ENCODE data around the gene SUGCT.
"Not testable (repeated sequence)": the region's sequence is repeated elsewhere in the genome, so short reads cannot be mapped to it uniquely, and the experiment has no call there.

SUGCT gene

GRCh38 chr7:40141916-40142315 lies 7.1 kb downstream of the SUGCT start:
- not testable (repeated sequence) for DNase-seq

DNA sequence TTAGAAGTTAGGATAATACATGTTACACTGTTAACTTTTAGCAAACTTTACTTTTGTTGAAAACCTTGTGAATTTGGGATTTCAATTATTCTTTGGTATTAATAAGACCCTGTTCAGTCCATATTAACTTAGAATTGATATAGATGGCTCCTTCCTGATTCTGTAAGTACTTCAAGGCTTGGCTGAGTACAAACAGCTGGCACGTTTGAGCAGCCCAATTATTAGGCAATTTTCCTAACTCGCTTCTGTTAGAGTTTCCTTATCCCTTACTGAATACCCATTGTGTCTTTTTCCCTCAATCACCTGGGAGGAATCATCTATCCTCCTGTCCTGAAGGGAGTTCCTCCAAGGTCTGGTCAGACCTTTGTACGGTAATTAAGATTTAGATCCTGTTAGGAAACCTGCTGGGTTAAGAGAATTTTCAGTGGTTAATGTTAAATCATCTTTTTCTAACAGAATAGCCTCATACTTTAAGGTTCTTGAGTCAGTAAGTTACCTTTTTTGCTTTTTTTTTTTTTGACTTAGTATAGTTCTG lies 10.9 kb downstream of the SUGCT start:
- not testable (repeated sequence) for DNase-seq

DNA sequence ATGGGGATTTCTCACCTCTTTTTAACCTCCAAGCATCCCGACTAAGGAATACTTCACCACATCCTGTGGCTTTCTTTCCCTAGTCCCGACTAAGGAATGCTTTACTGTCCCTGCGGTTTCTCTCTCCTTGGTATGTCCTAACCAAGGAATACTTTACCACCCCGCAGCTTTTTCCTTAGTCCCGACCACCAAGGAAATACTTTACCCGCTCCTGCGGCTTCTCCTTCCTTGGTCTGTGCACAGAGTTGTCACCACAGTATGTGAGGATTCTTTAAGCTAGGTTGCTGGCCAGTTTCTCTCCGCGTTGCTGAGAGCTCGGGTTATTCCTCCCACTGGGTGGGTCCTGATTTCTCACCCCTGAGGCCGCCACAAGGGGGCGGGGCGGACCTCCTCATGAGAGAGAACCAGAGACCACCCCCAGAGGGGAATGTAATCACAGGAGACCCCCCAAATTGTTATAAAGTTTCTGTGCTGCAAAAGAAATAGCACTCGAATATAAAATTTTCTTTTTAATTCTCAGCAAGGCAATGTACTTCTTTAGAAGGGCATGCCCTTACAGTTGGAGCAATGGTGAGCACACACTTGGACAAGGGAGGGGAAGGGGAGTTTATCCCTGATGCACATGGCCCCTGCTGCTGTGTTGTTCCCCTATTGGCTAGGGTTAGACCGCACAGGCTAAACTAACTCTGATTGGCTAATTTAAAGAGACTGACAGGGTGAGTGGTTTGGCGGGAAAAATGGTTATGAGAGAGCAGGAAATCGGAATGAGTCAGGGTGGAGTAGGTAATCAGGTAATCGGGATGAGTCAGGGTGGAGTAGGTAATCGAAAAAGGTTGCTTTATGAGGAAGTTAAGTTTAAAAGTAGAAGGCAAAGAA lies 12.8 kb downstream of the SUGCT start:
- DNase-seq, result no peak

GRCh38 chr7:40148247-40148580 lies 13.4 kb downstream of the SUGCT start:
- not testable (repeated sequence) for DNase-seq

DNA sequence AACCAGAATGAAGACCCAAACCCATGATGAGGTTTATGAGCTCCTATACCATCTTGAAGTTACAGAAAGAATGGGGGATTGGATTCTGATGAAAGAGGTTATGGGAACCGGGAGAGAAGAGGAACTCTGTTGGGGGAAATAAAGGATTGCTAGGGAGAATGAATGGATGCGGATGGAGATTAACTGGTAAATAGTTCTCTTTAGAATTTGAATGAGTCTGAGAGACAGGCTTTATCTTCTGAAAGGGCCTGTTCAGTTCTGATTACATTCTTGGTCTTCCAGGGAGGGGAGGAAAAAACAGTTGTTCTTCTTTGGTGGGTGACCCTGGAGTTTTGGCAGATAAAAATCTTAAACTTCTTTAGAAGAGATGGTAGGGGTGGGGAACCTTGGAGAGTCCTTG lies 13.9 kb downstream of the SUGCT start:
- DNase-seq, result no peak

DNA sequence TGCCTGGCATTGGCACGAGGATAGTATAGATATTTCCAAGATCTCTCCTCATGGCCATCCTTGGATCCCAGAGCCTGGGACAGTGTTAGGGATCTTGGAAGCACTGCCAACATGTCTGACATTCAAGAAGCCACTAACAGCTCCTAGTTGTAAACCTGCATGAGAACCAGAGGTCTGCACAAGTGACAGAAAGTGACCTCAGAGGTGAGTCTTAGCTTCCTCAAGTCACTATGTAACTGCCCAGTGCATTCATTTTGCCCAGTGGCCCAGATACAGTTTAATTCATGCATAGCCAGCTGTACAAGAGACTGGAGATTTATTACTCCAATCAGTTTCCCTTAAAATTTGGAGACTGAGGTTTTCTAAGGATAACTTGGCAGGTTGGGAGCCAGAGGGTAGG lies 16.7 kb downstream of the SUGCT start:
- DNase-seq, result no peak

DNA sequence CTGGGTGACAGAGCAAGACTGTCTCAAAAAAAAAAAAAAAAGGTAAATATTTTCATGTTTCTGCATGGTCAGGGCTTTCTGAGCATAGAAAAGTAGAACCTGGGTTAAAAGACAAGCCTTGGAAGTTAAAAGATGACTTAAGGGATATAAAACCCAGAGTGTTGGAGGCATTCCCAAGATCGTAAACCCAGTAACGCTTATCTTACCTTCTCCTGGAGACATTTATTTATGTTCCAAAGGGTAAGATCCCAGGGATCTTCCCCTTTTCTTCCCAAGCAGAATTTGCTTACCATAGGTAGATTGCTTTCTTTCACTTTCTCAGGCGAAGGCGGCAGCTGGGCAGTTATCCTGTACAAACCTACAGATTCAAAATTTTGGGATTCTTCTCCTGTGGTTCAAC lies 22.2 kb downstream of the SUGCT start:
- no peak for DNase-seq

DNA sequence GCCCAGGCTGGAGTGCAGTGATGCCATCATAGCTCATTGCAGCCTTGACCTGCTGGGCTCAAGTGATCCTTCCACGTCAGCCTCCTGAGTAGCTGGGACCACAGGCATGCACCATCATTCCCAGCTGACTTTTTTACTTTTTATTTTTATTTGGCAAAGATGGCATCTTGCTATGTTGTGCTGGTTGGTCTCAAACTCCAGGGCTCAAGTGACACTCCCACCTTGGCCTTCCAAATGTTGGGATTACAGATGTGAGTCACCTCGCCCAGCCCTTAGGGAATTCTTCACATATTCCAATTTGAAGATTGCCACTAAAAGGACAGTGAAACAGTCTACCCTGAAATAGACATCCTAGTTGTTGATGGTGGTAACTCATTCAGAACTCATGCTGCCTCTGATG lies 27.7 kb downstream of the SUGCT start:
- DNase-seq, result no peak

GRCh38 chr7:40165216-40165615 lies 30.4 kb downstream of the SUGCT start:
- DNase-seq, result no peak

DNA sequence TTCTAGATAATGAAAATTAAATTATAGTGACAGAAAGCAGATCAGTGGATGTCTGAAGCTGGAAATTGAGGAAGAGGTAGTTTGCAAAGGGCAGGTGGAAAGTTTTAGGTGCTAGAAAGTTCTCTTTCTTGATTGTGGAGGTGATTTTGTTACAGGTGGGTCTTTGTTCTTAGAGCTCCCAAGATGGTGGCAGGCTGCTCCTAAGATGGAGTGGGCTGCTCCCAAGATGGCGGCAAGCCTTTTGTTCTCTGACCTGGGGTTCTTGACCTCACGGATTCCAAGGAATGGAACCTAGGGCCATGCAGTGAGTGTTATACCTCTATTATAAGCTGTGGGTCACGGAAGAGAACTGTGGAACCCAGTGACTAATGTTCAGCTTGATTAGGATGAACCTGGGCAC lies 32.5 kb downstream of the SUGCT start:
- no peak for DNase-seq

- DNase-seq, result not testable (repeated sequence)
Measured at GRCh38 chr7:40168266-40168665, 33.5 kb downstream of the SUGCT start.

DNA sequence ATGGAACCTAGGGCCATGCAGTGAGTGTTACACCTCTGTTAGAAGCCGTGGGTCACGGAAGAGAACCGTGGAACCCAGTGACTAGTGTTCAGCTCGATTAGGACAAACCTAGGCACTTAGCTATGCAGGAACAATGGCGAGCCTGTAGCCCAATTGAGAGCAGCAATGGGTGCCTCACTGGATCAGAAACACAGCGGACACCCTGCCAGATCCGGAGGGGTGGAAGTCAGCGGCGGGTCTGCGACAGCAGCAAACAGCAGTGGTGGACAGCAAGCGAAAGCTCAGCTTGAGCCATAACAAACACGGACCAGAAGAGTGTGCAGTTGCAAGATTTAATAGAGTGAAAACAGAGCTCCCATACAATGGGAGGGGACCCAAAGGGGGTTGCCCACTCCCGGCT lies 38.3 kb downstream of the SUGCT start:
- DNase-seq, result not testable (repeated sequence)

GRCh38 chr7:40175256-40175655 lies 40.5 kb downstream of the SUGCT start:
- not testable (repeated sequence) for DNase-seq

DNA sequence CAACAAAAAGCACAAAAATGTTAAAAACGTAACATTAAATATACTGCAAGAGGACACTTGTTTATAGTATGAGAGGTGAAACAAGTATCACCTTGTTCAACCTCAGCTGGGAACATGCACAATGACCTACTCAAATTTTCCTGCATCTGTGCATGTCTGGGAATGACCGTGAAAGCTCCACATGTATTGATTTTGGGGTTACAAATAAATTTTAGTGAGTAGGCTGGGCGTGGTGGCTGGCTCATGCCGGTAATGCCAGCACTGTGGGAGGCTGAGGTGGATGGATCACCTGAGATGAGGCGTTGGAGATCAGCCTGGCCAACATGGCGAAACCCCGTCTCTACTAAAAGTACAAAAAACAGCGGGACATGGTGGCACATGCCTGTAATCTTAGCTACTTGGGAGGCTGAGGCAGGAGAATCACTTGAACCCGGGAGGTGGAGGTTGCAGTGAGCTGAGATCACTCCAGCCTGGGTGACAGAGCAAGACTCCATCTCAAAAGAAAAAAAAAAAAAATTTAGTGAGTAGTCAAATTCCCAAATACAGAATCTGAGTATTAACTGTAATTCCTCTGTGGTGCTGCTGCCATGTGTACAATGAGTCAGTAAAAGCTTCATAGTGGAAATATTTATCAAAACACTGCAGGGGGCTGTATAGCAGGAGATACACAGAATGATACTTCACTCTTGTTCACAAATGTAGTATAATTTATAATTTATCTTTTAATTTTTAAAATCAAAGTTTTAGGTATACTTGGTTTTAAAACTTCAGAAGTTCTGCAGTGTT lies 41.1 kb downstream of the SUGCT start:
- peak; percentile 2 for DNase-seq

DNA sequence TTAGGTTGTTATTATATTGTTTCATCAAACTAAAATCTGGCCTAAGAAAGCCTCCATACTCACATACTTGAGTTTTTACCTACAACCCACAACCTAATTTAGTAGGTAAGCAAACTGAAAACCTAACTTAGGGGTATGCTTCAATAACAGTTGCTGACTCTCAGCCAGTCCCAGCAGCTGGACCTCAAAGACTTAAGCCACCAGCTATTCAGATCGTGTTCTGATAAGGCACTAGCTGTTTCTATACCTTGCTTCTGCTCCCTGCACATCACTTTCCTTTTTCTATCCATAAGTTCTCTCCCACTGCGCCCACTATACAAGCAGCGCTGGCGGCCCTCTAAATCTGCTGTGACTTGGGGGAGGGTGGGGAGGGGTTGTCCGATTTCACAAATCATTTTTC lies 42.3 kb downstream of the SUGCT start:
- no peak for DNase-seq

- DNase-seq, result no peak
Measured at GRCh38 chr7:40182452-40182851, 47.6 kb downstream of the SUGCT start.

DNA sequence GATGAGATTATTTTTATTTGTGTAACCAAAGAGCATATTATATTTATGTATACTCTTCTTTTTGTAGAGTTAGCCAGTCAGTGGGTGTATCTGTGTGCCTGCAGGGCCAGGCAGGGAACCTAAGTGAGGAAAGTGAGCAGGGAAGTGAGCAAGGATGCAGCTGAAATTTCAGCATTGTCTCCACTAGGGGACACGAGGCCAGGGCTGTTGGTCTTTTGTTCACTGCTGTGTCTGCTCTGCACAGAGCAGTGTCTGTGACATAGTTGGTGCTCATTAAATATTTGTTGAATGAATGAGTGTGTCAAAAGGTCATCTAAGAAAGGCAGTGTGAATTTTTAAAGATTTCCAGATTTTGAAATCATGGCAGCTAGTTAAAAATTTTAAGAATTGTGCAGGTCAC lies 51.8 kb downstream of the SUGCT start:
- DNase-seq, result no peak

DNA sequence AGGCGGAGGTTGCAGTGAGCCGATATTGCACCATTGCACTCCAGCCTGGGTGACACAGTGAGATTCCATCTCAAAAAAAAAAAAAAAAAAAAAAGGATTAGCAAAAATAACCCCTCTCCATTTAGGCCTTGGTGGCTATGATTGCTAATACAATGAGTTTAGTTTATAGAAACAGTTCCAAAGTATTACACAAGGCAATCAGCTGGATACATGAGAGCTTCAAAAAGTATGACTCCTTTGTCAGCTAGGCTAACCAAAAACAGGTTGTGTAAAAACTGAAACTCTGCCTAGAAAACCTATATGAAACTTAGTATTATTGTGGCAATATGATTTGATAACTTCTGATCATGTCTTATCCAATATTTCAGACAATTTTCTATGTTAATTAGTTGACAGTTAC lies 57.2 kb downstream of the SUGCT start:
- DNase-seq, result no peak

GRCh38 chr7:40194745-40195144 lies 59.9 kb downstream of the SUGCT start:
- DNase-seq, result no peak

- no peak for DNase-seq
Measured at GRCh38 chr7:40197527-40197926, 62.7 kb downstream of the SUGCT start.

DNA sequence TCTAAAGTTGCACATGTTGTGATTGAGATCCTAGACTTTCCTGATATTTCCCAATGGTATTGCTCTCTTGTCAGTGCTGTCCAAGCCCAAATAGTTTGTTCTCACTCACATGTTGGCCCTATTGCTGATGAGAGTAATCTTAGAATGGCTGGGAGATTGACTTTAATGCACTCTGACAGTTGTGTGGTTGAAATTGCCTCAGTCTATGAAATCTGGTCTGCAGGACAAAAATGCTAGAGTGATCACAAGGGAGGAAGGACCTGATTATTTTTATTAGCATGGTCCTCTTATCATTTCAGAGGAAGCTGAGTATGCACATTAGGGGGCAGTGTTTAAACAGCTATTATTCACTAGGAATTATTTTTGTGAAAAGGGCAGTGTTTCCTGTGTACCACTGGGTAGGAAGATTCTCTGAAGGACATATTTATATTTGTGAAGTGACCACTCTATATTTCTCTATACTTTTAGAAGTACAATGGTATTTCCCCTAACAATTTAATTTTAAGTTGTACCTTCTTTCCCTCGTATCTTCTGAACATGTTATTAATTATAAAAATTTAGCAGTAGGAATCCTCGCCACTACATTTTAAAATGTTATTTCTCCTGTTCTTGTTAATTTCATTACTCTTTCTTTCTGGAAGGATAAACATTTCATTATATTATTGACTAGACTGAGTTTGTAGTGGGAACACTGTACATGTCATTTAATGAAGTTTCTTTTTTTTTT lies 64.4 kb downstream of the SUGCT start:
- DNase-seq, result peak; percentile 40

DNA sequence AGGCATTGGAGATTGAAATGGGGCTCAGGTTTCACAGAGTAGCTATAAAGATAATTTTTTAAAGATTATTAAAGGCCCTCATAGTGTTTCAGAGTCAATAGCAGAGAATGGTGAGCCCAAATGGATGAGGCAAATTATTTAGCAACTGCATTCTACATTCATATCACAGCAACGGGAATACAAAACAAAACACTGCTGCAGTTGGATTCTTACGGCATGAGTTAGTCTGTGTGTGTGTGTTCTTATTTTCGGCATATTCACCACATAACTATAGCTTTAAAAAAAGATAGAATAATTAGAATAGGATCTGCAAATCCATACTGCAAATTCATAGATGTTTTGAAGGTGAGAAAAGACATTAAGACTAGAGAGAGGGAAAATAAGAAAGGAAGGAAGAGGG lies 66.0 kb downstream of the SUGCT start:
- DNase-seq, result no peak

DNA sequence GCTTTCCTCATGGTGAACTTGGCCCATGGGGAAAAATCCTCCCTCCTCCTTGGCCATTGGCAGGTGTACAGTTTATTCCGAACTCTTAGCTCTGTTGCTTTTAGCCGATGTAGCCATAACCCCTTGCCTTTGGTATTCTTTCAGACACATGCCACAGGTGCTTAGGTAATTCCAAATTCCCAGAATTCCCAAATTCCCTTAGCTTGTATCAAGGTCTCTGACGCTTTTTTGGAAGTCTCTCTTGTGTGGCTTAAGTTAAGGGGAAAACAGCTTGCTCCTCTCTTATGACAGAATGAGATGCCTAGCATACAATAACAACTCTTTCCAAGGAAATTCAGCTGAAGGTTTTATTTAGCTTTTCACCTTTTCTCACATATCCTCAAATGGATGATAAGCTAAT lies 68.0 kb downstream of the SUGCT start:
- no peak for DNase-seq

Data from kidney glomerular epithelial cell (primary cell).